Prostate gland (tissue), 2 donors: ENCODE measurements around the gene GALP.

Experiments used
- POLR2A ChIP-seq: fragments of 450-650 bp; IDR thresholded peaks from one replicate; pipeline ENCODE4 v1.6.1; 2016; ENCODE audit warnings: antibody characterized with exemption, mild to moderate bottlenecking
- POLR2AphosphoS5 ChIP-seq: sonication (generic); formaldehyde crosslinking; IDR thresholded peaks from one replicate; pipeline ENCODE4 v1.6.1; 2017; ENCODE audit warnings: antibody characterized with exemption
- TF ChIP-seq, protein P1 (sequence below), 4 experiments: fragments of 200-600 bp in 2 of 4; fragments of 450-650 bp in 2 of 4; sonication (generic) in 2 of 4; IDR thresholded peaks; 1 replicate in 3 of 4; 2 replicates in 1 of 4; pipeline ENCODE4 v1.5.1; 2016 to 2019; ENCODE audit warnings: antibody characterized with exemption in 4 of 4, mild to moderate bottlenecking in 2 of 4, moderate library complexity in 2 of 4

DNA sequence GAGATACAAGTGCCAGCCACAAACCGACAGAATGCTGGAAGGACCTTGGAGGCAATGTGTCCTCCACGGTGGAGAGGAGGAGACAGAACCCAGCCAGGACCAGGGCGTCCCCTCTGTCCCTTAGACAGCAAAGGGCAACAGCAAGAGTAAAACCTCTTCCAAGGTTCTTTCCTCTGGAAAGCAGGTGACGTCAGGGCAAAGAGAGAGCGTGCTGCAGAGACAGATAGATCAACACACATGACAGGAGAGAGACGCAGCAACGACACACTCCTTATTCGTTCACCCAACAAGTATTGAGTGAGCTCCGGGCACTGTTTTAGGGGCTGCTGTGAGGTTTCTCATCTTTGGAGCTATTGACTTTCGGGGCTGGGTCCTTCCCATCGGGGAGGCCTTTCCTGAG is 1.3 kb upstream of the GALP start:
- TF ChIP-seq, protein P1, sequence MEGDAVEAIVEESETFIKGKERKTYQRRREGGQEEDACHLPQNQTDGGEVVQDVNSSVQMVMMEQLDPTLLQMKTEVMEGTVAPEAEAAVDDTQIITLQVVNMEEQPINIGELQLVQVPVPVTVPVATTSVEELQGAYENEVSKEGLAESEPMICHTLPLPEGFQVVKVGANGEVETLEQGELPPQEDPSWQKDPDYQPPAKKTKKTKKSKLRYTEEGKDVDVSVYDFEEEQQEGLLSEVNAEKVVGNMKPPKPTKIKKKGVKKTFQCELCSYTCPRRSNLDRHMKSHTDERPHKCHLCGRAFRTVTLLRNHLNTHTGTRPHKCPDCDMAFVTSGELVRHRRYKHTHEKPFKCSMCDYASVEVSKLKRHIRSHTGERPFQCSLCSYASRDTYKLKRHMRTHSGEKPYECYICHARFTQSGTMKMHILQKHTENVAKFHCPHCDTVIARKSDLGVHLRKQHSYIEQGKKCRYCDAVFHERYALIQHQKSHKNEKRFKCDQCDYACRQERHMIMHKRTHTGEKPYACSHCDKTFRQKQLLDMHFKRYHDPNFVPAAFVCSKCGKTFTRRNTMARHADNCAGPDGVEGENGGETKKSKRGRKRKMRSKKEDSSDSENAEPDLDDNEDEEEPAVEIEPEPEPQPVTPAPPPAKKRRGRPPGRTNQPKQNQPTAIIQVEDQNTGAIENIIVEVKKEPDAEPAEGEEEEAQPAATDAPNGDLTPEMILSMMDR (IDR thresholded peaks at IDR 0.05): no peak
- no peak for TF ChIP-seq POLR2A
- no peak for TF ChIP-seq POLR2AphosphoS5
